ENCODE data around the gene ZNF385C.
"Not testable (repeated sequence)": the region's sequence is repeated elsewhere in the genome, so short reads cannot be mapped to it uniquely, and the experiment has no call there.

Gene ZNF385C

DNA sequence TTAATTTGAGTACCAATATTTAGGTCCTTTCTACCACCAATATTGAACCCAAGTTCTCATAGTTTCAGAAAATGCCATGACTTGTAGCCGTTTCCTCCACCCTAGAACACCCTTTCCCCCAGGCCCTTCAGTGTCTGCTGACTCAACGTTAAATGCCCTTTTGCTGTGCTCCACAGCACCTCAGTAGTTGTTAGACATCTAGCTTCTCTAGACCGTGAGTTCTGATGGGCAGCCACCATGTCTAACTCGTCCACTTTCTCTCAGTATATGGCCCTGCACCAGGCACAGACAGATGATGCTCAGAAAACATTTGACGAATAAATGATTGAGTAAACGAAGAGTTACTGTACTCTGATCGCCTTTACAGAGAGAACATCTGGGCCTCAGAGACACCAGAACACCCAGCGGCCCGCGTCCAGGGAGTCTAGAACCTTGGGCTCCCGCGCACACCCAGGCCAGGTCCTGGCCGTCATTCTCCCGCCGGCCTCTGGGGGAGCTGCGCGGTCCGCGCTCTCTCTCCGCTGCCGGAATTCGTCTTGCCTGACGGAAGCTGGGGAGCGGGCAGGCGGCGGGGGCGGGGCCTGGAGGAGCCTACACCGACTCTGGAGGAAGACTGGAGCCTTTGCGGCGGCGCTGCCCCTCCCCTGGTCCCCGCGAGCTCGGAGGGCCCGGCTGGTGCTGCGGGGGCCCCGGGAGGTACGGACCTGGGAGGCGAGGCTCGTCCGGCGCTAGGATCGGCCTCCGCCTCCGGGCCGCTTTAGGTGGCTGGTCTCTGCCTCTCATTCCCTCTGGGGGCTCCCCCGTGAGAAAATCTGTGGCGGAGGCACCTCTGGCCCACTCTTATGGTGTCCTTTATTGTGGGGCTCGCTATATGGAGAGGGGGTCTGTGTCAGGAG lies 78.5 kb downstream of the ZNF385C start, which contains the start of gene NKIRAS2:
NKIRAS2 (plus strand) TSS at position 582 of the 896 bp plus-strand sequence. CDS start 1,488 bp downstream, outside the sequence.
- peak; percentile 79 for DNase-seq (ENCODE audit: low spot score)

- no peak for DNase-seq (ENCODE audit: low spot score)
Observed at GRCh38 chr17:42018988-42019387, 79.3 kb downstream of the ZNF385C start.

DNA sequence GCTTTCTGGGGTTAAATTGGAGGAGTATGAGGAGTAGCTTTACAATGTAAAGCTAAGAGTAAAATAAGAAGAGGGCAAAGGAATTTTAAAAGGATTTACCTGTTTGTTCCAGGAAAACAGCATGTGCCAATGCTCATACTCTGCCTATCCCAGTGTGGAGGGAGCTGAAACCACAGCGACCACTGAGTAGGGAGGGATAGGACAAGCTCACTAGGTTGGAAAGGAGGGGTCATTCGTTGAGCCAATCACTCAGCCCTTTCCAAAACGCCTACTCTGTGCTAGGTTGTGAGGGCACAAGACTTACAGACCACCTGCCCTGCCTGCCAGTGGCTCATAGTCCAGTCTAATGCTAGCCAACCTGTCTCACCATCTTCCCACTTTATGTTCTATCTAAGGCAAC lies 79.9 kb downstream of the ZNF385C start:
- DNase-seq (ENCODE audit: low spot score), result no peak

GRCh38 chr17:42017866-42018200 lies 80.4 kb downstream of the ZNF385C start:
- no peak for DNase-seq (ENCODE audit: low spot score)

- peak; percentile 88 for DNase-seq (ENCODE audit: low spot score)
Observed at GRCh38 chr17:42016941-42017865, 81.1 kb downstream of the ZNF385C start, which contains the start of gene DNAJC7. TSS of gene DNAJC7 (minus strand) at chr17:42017439. CDS start at chr17:42017416, 23 bp downstream.

DNA sequence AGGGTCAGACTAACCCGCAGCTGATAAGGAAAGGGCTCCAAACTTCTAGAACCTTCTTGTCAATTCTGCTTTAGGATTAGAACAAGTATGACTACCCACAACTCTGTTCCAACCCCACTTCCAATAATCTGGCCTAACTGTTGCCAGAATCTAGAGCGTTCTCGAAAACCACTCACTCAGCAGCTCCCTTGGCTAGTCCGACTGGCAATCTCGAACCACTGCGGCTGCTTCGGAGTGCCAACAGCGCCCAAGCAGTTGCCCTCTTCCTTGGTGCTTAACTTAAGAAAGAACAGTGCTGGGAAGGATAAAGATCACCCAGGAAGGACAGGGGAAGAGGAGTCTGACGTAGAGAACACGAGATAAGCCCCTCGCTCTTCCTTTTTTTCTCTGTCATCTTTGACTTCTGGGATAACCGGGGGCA lies 81.9 kb downstream of the ZNF385C start:
- peak; percentile 66 for DNase-seq (ENCODE audit: low spot score)

- not testable (repeated sequence) for DNase-seq (ENCODE audit: low spot score)
Observed at GRCh38 chr17:42013740-42014139, 84.5 kb downstream of the ZNF385C start.

- DNase-seq (ENCODE audit: low spot score), result not testable (repeated sequence)
Observed at GRCh38 chr17:42012363-42012762, 85.9 kb downstream of the ZNF385C start.

GRCh38 chr17:42010898-42011516 lies 87.3 kb downstream of the ZNF385C start:
- no peak for DNase-seq (ENCODE audit: low spot score)

GRCh38 chr17:42010266-42010680 lies 88.0 kb downstream of the ZNF385C start:
- DNase-seq (ENCODE audit: low spot score), result not testable (repeated sequence)

DNA sequence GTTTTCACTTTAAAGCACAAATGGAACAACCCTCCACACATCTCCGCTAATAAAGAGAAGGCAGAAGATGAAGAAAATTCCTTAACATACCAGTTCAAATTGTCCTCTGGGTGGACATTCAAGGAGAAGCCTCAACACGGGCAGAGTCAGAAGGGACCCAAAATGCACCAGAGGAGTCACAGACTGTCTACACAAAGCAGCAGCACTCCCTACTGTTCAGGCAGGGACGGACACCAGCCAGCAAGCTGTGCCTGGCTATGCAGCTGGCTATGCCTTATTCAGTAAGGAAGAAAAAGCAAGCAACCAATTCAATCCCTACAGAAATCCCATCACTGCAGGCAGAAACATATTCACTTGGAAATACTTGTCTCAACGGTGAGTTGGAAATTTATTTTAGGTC lies 89.1 kb downstream of the ZNF385C start:
- peak; percentile 92 for DNase-seq (ENCODE audit: low spot score)

DNA sequence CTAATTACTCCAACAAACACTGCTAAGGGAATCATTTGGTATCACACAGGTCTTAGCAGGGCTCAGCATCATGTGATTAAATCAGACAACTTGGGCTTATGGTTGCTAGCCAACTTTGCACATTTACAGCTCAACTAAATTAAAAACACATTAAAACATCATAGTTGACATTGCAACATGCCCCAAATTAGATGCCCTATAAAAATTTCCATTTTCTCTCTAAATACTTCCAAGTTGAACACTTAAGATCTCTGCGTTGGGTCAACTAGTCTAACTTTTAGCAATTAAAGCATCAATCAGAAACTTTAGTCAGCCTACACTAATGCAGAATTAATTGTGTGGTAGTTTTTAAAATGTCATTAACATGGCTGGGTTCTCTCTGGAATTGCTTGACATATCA lies 93.1 kb downstream of the ZNF385C start:
- DNase-seq (ENCODE audit: low spot score), result no peak

DNA sequence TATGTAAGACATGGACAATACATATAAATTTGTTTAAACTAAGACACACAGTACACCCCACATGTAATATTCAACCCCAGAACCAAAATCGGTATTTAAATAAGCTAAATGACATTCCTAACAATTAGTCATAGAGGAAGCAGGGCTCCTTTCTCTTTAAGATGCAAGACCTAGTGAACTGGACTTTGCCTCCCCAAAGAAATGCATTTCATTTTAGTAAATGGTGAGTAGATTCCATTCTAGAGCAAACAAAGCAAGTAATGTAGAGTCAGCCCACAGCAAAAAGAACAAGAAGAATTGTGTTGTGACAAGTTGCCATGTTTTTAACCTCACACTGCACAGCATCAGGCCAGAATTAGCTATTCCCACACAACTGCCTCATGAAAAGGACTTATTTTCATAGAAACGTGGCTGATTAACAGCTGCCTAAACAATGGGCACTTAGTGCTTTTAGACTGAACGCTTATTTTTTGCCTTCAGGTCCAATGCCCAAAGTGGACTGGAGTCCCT lies 95.4 kb downstream of the ZNF385C start:
- peak; percentile 89 for DNase-seq (ENCODE audit: low spot score)

DNA sequence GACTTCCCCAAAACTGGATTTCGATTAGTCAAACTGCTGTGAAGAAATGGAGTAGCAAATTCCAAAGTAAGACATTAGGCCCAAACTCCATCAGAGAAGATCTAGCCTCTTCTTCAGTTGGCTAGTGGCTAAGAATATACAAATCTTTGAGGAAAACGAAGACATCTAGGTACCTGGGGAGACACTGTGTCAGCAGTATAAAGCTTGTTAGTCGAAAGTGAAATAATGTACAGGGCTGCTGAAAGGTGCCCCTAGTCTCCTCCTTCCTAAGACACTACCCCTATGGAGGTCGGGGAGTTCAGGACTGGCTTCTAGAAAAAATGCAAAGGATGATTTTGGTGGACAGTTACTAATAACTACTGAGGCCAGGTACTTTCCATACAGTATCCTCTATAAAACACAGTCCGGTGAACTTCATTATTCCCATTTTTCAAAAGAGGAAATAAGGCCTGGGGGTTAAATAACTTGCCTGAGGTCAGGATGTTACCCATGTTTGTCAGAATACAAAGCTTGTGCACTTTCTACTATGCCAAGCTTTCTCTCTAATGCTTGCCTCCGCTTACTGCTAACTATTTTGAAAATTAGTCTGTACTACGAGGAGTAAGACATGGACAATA lies 96.0 kb downstream of the ZNF385C start:
- DNase-seq (ENCODE audit: low spot score), result no peak

- no peak for DNase-seq (ENCODE audit: low spot score)
Observed at GRCh38 chr17:42001729-42002128, 96.5 kb downstream of the ZNF385C start.

- no peak for DNase-seq (ENCODE audit: low spot score)
Observed at GRCh38 chr17:42000413-42001133, 97.7 kb downstream of the ZNF385C start.

- DNase-seq (ENCODE audit: low spot score), result no peak
Observed at GRCh38 chr17:41998497-41998896, 99.8 kb downstream of the ZNF385C start.

DNA sequence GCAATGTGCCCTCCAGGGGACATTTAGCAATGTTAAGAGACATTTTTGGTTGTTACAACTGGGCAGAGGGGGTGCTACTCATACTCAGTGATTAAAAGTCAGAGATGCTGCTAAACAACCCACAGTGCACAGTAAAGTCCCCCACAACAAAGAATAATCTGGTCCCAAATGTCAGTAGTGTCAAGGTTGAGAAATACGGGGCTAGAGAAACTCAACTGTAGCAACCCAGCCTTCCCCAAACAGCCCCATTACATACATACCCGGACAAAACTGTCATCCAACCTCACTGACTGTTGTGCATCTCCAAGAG lies 101.5 kb downstream of the ZNF385C start:
- no peak for DNase-seq (ENCODE audit: low spot score)

GRCh38 chr17:41992576-41992975 lies 105.7 kb downstream of the ZNF385C start:
- DNase-seq (ENCODE audit: low spot score), result peak; percentile 96

DNA sequence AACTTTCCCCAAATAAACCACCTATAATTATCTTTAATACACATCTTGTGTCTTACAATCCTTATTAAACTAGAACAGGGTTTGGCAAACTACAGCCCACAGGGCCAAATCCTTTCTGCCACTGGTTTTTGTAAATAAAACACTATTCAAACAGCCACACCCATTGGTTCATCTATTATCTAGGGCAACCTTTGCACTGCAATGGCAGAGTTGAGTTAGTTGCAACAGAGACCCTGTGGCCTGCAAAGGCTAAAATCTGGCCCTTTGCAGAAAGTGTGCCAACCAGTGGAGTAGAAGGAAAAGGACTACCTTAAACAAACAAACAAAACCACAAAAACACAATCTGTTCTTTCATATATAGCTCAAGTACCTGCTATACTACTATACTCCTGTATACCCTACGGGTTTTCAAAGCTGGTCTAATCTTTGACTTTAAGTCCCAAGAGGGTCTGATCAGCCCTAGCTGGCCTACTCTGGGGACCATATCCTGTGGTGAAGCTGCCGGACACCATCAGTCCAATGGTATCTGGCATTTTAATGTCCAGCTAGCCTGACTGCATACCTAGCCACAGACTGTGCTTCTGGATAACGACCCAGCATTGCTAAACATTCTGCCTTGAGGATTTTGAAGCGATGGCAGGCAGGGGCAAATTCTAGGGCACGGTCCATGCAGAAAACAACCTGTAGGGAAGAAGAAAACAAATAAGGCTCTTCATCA lies 108.4 kb downstream of the ZNF385C start:
- no peak for DNase-seq (ENCODE audit: low spot score)
